Sigmoid colon (tissue), 7 donors: ENCODE data around the gene SNTG2. TPM values are rescaled to one million over a fixed set of nuclear protein-coding genes. Genes with fewer than 3 reads are reported as not detected.

Experiments used
- DNase-seq: peaks from one replicate; pipeline ENCODE4 v3.0.0-alpha.2; 2019
- H3K27ac ChIP-seq, 4 donors: fragments of 200-600 bp; sonication (generic); one replicate each; pipeline ENCODE4 v1.5.1; 2016 to 2019; ENCODE audit warnings: mild to moderate bottlenecking in 1 of 4
- H3K27me3 ChIP-seq, 3 donors: fragments of 200-600 bp; sonication (generic); one replicate each; pipeline ENCODE4 v1.5.1; 2019; ENCODE audit warnings: mild to moderate bottlenecking in 1 of 3
- H3K36me3 ChIP-seq, 4 donors: fragments of 200-600 bp; sonication (generic); one replicate each; pipeline ENCODE4 v1.5.1; 2016 to 2019
- H3K4me1 ChIP-seq, 4 donors: fragments of 200-600 bp; sonication (generic); one replicate each; pipeline ENCODE4 v1.5.1; 2017 to 2019
- H3K4me3 ChIP-seq, 4 donors: fragments of 200-600 bp; sonication (generic); one replicate each; pipeline ENCODE4 v1.5.1; 2017 to 2019; ENCODE audit warnings: mild to moderate bottlenecking in 2 of 4, moderate library complexity in 1 of 4
- H3K9me3 ChIP-seq, 4 donors: fragments of 200-600 bp in 3 of 4; sonication (generic) in 3 of 4; one replicate each; pipeline versions ENCODE4 v1.5.1 to v1.6.1; 2013 to 2019
- EP300 ChIP-seq, 4 donors: sonication (generic); formaldehyde crosslinking; IDR thresholded peaks; one replicate each; pipeline ENCODE4 v1.6.1; 2017; ENCODE audit warnings: antibody characterized with exemption in 4 of 4
- POLR2A ChIP-seq, 2 donors: fragments of 450-650 bp; IDR thresholded peaks; one replicate each; pipeline ENCODE4 v1.6.1; 2016; ENCODE audit warnings: antibody characterized with exemption in 2 of 2, mild to moderate bottlenecking in 2 of 2, moderate library complexity in 2 of 2
- POLR2AphosphoS5 ChIP-seq, 4 donors: sonication (generic); formaldehyde crosslinking; IDR thresholded peaks; one replicate each; pipeline ENCODE4 v1.6.1; 2017; ENCODE audit warnings: antibody characterized with exemption in 4 of 4
- WGBS, 2 donors: extraction: QIAGEN DNeasy Blood & Tissue Kit; methylation state at CpG; one replicate each; pipeline ENCODE4 v1.1.7; 2013; 5-methylcytosine and 5-hydroxymethylcytosine counted together
- intact Hi-C: fragments of 100-400 bp; cut with DNase I; formaldehyde crosslinking; loops from one replicate; pipeline ENCODE4 v1.15.1; 2023
- polyA plus RNA-seq, 3 donors: library from polyadenylated mRNA; stranded (reverse); fragments of 200-250 nt; gene quantifications; one replicate each; pipeline ENCODE4 v1.2.3, GENCODE V29; 2013
- total RNA-seq, 4 donors: library from RNA; depleted of rRNA; stranded (reverse); fragments of >200 nt; gene quantifications; one replicate each; pipeline ENCODE4 v1.1.0, GENCODE V29; 2016
- TF ChIP-seq, protein P1 (sequence below), 4 experiments: fragments of 450-650 bp in 3 of 4; fragments of 200-600 bp in 1 of 4; IDR thresholded peaks; one replicate each; pipeline ENCODE4 v1.5.1; 2016 to 2019; ENCODE audit warnings: antibody characterized with exemption in 4 of 4, mild to moderate bottlenecking in 3 of 4, moderate library complexity in 2 of 4
- donor health status: healthy with polysubstance abuse.
- donor health status: Bipolar disorder and iron deficiency.
- donor health status: healthy.

SNTG2 gene
- total and polyA plus RNA-seq, 7 donors = 0.60 to 5.2 (median 1.9) TPM; not detected in 1

DNA sequence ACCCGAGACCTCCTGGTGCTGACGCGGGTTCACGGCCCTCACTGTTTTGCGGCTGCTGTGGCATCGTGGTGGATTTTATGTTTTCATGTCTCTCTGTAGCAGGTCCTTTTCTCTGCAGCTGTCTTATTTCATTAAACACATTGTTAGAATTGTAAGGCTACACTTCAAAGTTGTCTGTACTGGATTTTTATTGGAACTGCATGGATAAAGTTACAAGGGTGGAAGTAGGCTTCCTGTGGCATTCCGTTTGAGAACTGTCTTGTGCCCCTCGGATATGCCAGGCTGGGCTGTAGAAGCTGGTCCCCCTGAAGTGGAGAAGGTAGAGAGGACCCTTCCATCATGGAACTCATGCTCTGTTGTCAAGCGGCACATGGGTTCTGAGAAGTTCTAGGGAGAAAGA lies 127.3 kb downstream of the SNTG2 start:
- no peak overlapping the region for H3K4me3 ChIP-seq
- H3K36me3 ChIP-seq = no peaks in the 10 kb centered on the region
- H3K27me3 ChIP-seq = peaks cover 0 to 3% (median 0%) of the 10 kb centered on the region in 3 donors
- DNase-seq = no peak
- WGBS, 2 donors = 87 to 88% methylated on average over 9 of the region's 9 CpGs
- no peaks in the 10 kb centered on the region for H3K9me3 ChIP-seq
- TF ChIP-seq POLR2AphosphoS5 (IDR thresholded peaks at IDR 0.05) = no peak
- TF ChIP-seq POLR2A (IDR thresholded peaks at IDR 0.05) = no peak
- TF ChIP-seq, protein P1, sequence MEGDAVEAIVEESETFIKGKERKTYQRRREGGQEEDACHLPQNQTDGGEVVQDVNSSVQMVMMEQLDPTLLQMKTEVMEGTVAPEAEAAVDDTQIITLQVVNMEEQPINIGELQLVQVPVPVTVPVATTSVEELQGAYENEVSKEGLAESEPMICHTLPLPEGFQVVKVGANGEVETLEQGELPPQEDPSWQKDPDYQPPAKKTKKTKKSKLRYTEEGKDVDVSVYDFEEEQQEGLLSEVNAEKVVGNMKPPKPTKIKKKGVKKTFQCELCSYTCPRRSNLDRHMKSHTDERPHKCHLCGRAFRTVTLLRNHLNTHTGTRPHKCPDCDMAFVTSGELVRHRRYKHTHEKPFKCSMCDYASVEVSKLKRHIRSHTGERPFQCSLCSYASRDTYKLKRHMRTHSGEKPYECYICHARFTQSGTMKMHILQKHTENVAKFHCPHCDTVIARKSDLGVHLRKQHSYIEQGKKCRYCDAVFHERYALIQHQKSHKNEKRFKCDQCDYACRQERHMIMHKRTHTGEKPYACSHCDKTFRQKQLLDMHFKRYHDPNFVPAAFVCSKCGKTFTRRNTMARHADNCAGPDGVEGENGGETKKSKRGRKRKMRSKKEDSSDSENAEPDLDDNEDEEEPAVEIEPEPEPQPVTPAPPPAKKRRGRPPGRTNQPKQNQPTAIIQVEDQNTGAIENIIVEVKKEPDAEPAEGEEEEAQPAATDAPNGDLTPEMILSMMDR (IDR thresholded peaks at IDR 0.05) = no peak
- TF ChIP-seq EP300 (IDR thresholded peaks at IDR 0.05) = no peak
- no peak overlapping the region for H3K27ac ChIP-seq
- intact Hi-C loops = no loop called here
- no peaks in the 10 kb centered on the region for H3K4me1 ChIP-seq

DNA sequence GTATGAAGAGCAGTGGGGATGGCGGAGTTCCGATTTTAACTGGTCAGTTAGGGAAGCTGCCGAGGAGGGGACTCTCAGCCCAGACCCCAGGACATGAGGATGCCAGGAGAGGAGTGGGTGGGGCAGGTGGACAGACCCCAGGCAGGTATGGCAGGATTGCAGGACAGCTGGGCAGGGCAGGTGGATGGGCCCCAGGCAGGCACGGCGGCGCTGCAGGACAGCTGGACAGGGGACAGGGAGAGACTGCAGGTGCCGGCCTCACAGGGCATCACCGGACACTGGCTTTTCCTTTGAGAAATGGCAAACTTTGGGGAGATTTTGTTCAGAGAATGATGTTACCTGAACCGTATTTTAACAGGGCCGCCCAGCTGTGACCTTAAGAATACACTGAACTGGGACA lies 127.7 kb downstream of the SNTG2 start:
- H3K9me3 ChIP-seq = no peaks in the 10 kb centered on the region
- no peaks in the 10 kb centered on the region for H3K4me1 ChIP-seq
- TF ChIP-seq POLR2AphosphoS5 (IDR thresholded peaks at IDR 0.05) (no peak), POLR2A (IDR thresholded peaks at IDR 0.05) (no peak), EP300 (IDR thresholded peaks at IDR 0.05) (no peak)
- TF ChIP-seq, protein P1 (IDR thresholded peaks at IDR 0.05) = no peak
- peaks cover 0 to 3% (median 0%) of the 10 kb centered on the region in 3 donors for H3K27me3 ChIP-seq
- no peak overlapping the region for H3K4me3 ChIP-seq
- H3K27ac ChIP-seq = no peak overlapping the region
- no peaks in the 10 kb centered on the region for H3K36me3 ChIP-seq
- DNase-seq = no peak
- 74 to 78% methylated on average over 10 of the region's 10 CpGs for WGBS, 2 donors
- intact Hi-C loops = no loop called here

DNA sequence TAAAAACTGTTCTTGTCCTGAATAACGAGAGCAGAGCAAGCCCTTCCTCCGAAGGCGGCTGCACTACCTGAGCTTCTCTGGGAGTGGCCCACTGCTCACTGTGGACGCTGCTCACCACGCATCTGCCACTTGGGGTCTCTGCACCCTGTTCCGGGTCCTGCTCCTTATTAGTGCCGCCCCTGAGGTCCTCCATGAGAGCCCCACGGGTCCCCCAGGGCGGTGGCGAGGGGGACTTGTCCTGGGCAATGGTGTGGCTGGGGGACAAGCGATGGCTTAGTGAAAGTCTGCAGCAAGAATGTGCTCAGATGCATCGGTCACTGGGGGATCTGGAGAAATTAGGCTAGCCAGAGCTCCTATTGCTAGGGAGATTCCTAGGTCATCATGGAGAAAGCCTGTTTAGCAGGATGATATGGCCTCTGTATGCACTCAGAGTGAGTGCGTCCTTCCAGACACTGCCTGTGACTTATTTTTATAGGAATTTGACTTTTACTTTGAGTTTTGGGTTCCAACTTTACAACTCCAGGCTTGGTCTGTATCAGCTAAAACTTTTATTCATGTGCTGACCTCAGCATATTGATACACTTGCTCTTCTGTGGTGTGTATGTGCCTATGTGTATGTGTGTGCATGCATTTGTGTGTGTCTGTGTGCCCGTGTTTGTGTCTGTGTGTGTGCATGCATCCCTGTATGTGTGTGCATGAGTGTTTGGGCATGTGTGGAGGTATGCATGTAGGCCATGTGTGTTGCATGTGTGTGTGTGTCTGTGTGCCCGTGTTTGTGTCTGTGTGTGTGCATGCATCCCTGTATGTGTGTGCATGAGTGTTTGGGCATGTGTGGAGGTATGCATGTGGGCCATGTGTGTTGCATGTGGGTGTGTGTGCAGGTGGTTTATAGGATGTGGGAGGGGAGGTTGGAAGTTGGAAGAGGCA lies 129.5 kb downstream of the SNTG2 start:
- TF ChIP-seq, protein P1 (IDR thresholded peaks at IDR 0.05) = no peak
- TF ChIP-seq POLR2A (IDR thresholded peaks at IDR 0.05) (no peak), POLR2AphosphoS5 (IDR thresholded peaks at IDR 0.05) (no peak), EP300 (IDR thresholded peaks at IDR 0.05) (no peak)
- Histone ChIP-seq H3K36me3 (no peaks in the 10 kb centered on the region), H3K4me1 (no peaks in the 10 kb centered on the region), H3K27me3 (peaks cover 0 to 3% (median 0%) of the 10 kb centered on the region in 3 donors), H3K27ac (no peak overlapping the region), H3K9me3 (no peaks in the 10 kb centered on the region), H3K4me3 (no peak overlapping the region)
- no peak for DNase-seq
- intact Hi-C loops = no loop called here
- WGBS, 2 donors = 86% methylated on average over 15 of the region's 15 CpGs

DNA sequence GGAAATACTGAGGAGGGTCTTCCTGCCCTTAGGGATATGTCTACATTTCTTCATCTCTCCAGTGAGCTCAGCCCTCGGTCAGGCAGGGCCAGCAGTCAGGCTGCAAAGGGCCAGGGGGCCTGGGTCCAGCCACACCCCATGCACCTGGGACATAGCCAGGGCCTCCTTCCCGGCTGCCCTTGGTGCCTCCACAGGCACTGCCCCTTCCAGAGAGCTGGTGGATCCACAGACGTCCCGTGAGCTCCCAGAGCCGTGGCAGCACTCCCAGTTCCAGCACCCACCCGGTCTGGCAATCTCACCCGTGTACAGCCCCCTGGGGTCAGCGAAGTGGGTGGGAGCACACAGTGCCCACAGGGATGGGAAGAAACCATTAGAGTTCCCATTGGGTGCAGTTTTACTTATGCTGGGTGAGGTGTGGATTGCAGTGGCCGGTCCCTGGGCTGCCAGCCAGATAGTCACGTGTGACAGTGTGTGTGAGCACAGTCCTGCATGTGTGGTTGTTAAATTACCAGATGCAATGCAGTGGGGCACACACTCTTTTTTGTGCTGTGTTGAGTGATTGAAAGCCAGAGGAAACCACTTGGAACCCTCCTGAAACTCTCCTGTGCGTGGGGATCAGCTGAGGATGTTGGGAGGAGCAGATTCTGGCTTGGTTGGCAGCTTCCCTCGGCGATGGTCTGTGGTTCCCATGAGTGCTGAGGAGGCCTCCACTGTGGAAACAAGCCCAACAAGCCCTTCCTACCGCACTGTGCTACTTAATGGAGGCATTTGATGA lies 131.0 kb downstream of the SNTG2 start:
- H3K4me3 ChIP-seq = no peak overlapping the region
- peaks cover 0 to 3% (median 0%) of the 10 kb centered on the region in 3 donors for H3K27me3 ChIP-seq
- 46 to 78% methylated on average over 14 of the region's 14 CpGs for WGBS, 2 donors
- intact Hi-C loops = no loop called here
- H3K4me1 ChIP-seq = no peaks in the 10 kb centered on the region
- H3K27ac ChIP-seq = no peak overlapping the region
- TF ChIP-seq EP300 (IDR thresholded peaks at IDR 0.05) (no peak), POLR2A (IDR thresholded peaks at IDR 0.05) (no peak)
- no peaks in the 10 kb centered on the region for H3K36me3 ChIP-seq
- DNase-seq = no peak
- H3K9me3 ChIP-seq = no peaks in the 10 kb centered on the region
